Esophagus mucosa (tissue), 1 donor: ENCODE results near the gene C2orf76. TPM values are rescaled to one million over a fixed set of nuclear protein-coding genes. Genes with fewer than 3 reads are reported as not detected.
"Not testable (repeated sequence)": the region's sequence is repeated elsewhere in the genome, so short reads cannot be mapped to it uniquely, and the experiment has no call there.

ENCODE experiments used
- ATAC-seq: fragments of 200-7000 bp; cut with Tn5 transposase; one replicate; pipeline ENCODE4 v1.9.1; 2020
- total RNA-seq: library from RNA; stranded (reverse); gene quantifications from one replicate; pipeline ENCODE4 v1.2.4, GENCODE V29; 2023
- donor health status: DM: yes; HTN: yes; CAD: no.

Gene C2orf76
- 8.0 TPM for total RNA-seq

GRCh38 chr2:119366649-119367471 lies at the start of gene C2orf76, which contains the start of gene DBI:
C2orf76 (minus strand) TSS chr2:119366834; CDS start chr2:119339959, 26,875 bp downstream.
DBI (plus strand) TSS chr2:119366977; CDS start chr2:119367052, 75 bp downstream.
- ATAC-seq, result peak; percentile 100

- ATAC-seq, result no peak
Measured at GRCh38 chr2:119415630-119416029, 49.0 kb upstream of the C2orf76 start.

- no peak for ATAC-seq
Measured at GRCh38 chr2:119414894-119415293, 48.3 kb upstream of the C2orf76 start.

- no peak for ATAC-seq
Measured at GRCh38 chr2:119409506-119409905, 42.9 kb upstream of the C2orf76 start.

- no peak for ATAC-seq
Measured at GRCh38 chr2:119408221-119408619, 41.6 kb upstream of the C2orf76 start.

GRCh38 chr2:119407430-119408220 lies 41.0 kb upstream of the C2orf76 start:
- ATAC-seq, result peak; percentile 66

- no peak for ATAC-seq
Measured at GRCh38 chr2:119405151-119405550, 38.5 kb upstream of the C2orf76 start.

GRCh38 chr2:119403618-119404017 lies 37.0 kb upstream of the C2orf76 start:
- not testable (repeated sequence) for ATAC-seq

GRCh38 chr2:119402645-119403560 lies 36.3 kb upstream of the C2orf76 start:
- peak; percentile 35 for ATAC-seq

- no peak for ATAC-seq
Measured at GRCh38 chr2:119402106-119402505, 35.5 kb upstream of the C2orf76 start.

GRCh38 chr2:119397196-119397595 lies 30.6 kb upstream of the C2orf76 start:
- no peak for ATAC-seq

GRCh38 chr2:119393971-119394748 lies 27.5 kb upstream of the C2orf76 start:
- no peak for ATAC-seq

GRCh38 chr2:119389615-119390306 lies 23.1 kb upstream of the C2orf76 start:
- peak; percentile 44 for ATAC-seq

GRCh38 chr2:119387381-119388129 lies 20.9 kb upstream of the C2orf76 start:
- peak; percentile 95 for ATAC-seq

GRCh38 chr2:119385466-119385865 lies 18.8 kb upstream of the C2orf76 start:
- no peak for ATAC-seq

- no peak for ATAC-seq
Measured at GRCh38 chr2:119384971-119385370, 18.3 kb upstream of the C2orf76 start.

GRCh38 chr2:119383410-119384140 lies 16.9 kb upstream of the C2orf76 start:
- ATAC-seq, result no peak

GRCh38 chr2:119378566-119378965 lies 11.9 kb upstream of the C2orf76 start:
- no peak for ATAC-seq

- ATAC-seq, result no peak
Measured at GRCh38 chr2:119377993-119378345, 11.3 kb upstream of the C2orf76 start.
